GM12878 (cell line): ENCODE measurements around the gene ANKRD17.

Experiments used
- EZH2 ChIP-seq: IDR thresholded peaks from 2 replicates; pipeline ENCODE4 v1.6.1; 2012; ENCODE audit warnings: low read depth, mild to moderate bottlenecking, control low read depth, inconsistent platforms, low read length, borderline replicate concordance; ENCODE audit not compliant: control insufficient read depth
- HDAC2 ChIP-seq: fragments of 200-600 bp; sonication (generic); IDR thresholded peaks from 2 replicates; pipeline ENCODE4 v1.6.1; 2017
- NFIC ChIP-seq: IDR thresholded peaks from 2 replicates; pipeline ENCODE4 v1.6.1; 2012; ENCODE audit warnings: low read depth, mild to moderate bottlenecking, inconsistent platforms, low read length, moderate library complexity
- RAD51 ChIP-seq: fragments of 450-650 bp; IDR thresholded peaks from 2 replicates; pipeline ENCODE4 v1.6.1; 2016; ENCODE audit warnings: moderate library complexity, mild to moderate bottlenecking, inconsistent platforms
- RB1 ChIP-seq: fragments of 450-650 bp; formaldehyde crosslinking; IDR thresholded peaks from 2 replicates; pipeline ENCODE4 v1.6.1; 2017; ENCODE audit warnings: mild to moderate bottlenecking, borderline replicate concordance

DNA sequence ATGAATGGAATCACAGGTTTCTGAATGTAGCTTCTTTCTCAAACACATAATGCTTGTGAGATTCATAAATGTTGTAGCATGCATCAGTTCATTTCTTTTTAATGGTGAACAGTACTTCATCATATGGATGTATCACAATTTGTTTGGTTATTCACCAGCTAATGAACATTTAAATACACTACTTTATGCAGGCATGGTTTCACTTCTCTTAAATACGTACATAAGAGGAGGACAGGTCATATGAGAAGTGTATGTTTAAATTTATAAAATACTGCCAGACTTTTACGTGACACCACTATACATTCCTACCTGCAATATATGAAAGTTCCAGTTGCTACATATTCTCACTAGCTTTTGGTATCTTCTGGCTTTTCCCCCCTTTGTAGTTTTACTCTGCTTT is 65.4 kb downstream of the ANKRD17 start:
- TF ChIP-seq EZH2 (no peak), NFIC (0 out of 2 replicates have a peak, but pooled peaks have one; percentile 15), RB1 (no peak), RAD51 (no peak), HDAC2 (no peak)
